Spinal cord (tissue), 10 donors: ENCODE data around the gene TRIM7. TPM values are rescaled to one million over a fixed set of nuclear protein-coding genes. Genes with fewer than 3 reads are reported as not detected.

Source experiments
- DNase-seq, 6 donors: peaks; one replicate each; pipeline versions ENCODE4 v3.0.0 to v3.0.0-alpha.2; 2013 to 2015; ENCODE audit warnings: low spot score in 6 of 6, low read depth in 4 of 6
- H3K27ac ChIP-seq: one replicate; pipeline ENCODE4 v1.5.1; 2013; ENCODE audit warnings: low read depth, low read length, control low read depth
- H3K27me3 ChIP-seq: one replicate; pipeline ENCODE4 v1.6.1; 2013; ENCODE audit warnings: low read length; ENCODE audit not compliant: control insufficient read depth, insufficient read depth
- H3K36me3 ChIP-seq: one replicate; pipeline ENCODE4 v1.6.1; 2013; ENCODE audit warnings: low read length; ENCODE audit not compliant: control insufficient read depth, insufficient read depth
- H3K4me1 ChIP-seq: one replicate; pipeline ENCODE4 v1.6.1; 2013; ENCODE audit warnings: low read length; ENCODE audit not compliant: control insufficient read depth, insufficient read depth
- H3K4me3 ChIP-seq: one replicate; pipeline ENCODE4 v1.5.1; 2013; ENCODE audit warnings: low read depth, low read length, control low read depth
- H3K9me3 ChIP-seq: one replicate; pipeline ENCODE4 v1.6.1; 2013; ENCODE audit warnings: low read length; ENCODE audit not compliant: control insufficient read depth, insufficient read depth
- WGBS: methylation state at CpG from one replicate; pipeline ENCODE4 v1.1.5; 2013; ENCODE audit warnings: missing lambda C conversion rate; ENCODE audit not compliant: insufficient coverage; 5-methylcytosine and 5-hydroxymethylcytosine counted together
- polyA plus RNA-seq, 2 donors: library from polyadenylated mRNA; unstranded; fragments of 120-200 nt; gene quantifications; one replicate each; pipeline ENCODE4 v1.2.1, GENCODE V29; 2013; ENCODE audit not compliant: insufficient read length in 2 of 2
- total RNA-seq, 2 donors: library from RNA; depleted of rRNA in 1 of 2; stranded (reverse); fragments of 120-200 nt in 1 of 2; fragments of >200 nt in 1 of 2; gene quantifications; one replicate each; pipeline versions ENCODE4 v1.2.3 to v1.2.4, GENCODE V29; 2013 to 2014
- donor health status: healthy.

TRIM7 gene
- total and polyA plus RNA-seq, 4 donors: 1.8 to 7.3 (median 4.1) TPM

DNA sequence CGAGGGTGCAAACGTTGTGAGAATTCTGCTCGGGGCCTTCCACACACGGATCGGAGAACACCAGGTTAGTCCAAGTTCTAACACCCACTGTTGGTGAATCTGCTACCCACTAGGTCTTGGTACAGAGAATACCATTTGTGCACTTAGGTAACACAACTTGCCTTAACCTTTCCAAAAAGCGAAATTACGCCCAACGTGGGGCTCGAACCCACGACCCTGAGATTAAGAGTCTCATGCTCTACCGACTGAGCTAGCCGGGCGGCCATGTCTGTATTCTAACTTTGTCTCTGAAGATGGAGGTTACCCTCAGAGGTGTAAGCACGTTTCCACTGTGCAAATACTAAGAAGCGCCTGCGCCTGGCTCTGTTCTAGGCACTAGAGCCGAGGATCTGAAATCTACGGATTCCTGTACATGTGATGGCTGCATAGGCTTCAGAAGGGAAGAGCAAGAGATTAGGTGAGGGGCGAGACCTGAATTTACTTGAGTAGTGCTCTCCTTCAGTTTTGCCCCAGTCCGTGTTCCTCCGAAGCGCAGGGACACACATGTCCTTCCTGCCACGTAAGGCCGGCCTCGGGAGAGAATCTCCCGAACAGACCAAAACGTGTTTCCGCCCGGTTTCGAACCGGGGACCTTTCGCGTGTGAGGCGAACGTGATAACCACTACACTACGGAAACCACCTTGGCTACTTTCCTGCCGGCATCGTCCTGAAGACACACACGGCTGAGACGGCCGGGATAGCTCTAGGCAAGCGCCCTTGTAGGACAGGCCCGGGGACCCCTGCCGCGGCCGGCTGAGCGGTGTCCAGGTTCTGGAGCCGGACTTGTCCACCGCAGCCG, 17.0 kb upstream of the TRIM7 start:
- H3K27me3 ChIP-seq: peaks cover 24% of the 10 kb centered on the region
- H3K4me3 ChIP-seq: peak overlapping the region; percentile 96
- 2% methylated on average over 50 of the region's 50 CpGs for WGBS
- peaks cover 6% of the 10 kb centered on the region for H3K36me3 ChIP-seq
- H3K27ac ChIP-seq: peak overlapping the region; percentile 99
- H3K4me1 ChIP-seq: peaks cover 47% of the 10 kb centered on the region
- H3K9me3 ChIP-seq: no peaks in the 10 kb centered on the region
- DNase-seq: peak in 4 of 6 donors; percentile 87 to 98 (median 94)

GRCh38 chr5:181221105-181221791, 16.3 kb upstream of the TRIM7 start:
- DNase-seq: no peak
- Histone ChIP-seq H3K36me3 (no peaks in the 10 kb centered on the region), H3K27ac (peak overlapping the region; percentile 99), H3K4me3 (peak overlapping the region; percentile 96), H3K4me1 (peaks cover 54% of the 10 kb centered on the region), H3K9me3 (no peaks in the 10 kb centered on the region), H3K27me3 (peaks cover 28% of the 10 kb centered on the region)
- 33% methylated on average over 24 of the region's 27 CpGs for WGBS

DNA sequence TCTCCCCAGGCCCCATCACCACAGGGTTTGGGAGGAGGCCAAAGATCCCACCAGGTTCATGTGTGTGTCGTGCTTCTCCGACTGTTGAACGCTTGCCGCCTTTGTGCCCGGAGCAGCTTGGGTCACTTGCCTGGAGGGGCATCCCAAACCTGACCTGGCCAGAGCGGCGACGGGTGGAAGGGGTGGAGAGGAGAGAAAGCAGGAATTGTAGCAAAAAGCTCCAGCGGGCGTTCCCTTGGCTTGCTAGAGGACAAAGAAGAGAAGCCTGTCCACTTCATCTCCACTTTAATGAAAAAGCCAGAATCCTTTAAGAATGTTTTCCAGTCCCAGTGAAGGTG, 15.2 kb upstream of the TRIM7 start:
- no peak for DNase-seq
- WGBS: 68% methylated on average over 8 of the region's 10 CpGs
- H3K27ac ChIP-seq: no peak overlapping the region
- peaks cover 58% of the 10 kb centered on the region for H3K4me1 ChIP-seq
- H3K27me3 ChIP-seq: peaks cover 34% of the 10 kb centered on the region
- no peak overlapping the region for H3K4me3 ChIP-seq
- no peaks in the 10 kb centered on the region for H3K9me3 ChIP-seq
- no peaks in the 10 kb centered on the region for H3K36me3 ChIP-seq

DNA sequence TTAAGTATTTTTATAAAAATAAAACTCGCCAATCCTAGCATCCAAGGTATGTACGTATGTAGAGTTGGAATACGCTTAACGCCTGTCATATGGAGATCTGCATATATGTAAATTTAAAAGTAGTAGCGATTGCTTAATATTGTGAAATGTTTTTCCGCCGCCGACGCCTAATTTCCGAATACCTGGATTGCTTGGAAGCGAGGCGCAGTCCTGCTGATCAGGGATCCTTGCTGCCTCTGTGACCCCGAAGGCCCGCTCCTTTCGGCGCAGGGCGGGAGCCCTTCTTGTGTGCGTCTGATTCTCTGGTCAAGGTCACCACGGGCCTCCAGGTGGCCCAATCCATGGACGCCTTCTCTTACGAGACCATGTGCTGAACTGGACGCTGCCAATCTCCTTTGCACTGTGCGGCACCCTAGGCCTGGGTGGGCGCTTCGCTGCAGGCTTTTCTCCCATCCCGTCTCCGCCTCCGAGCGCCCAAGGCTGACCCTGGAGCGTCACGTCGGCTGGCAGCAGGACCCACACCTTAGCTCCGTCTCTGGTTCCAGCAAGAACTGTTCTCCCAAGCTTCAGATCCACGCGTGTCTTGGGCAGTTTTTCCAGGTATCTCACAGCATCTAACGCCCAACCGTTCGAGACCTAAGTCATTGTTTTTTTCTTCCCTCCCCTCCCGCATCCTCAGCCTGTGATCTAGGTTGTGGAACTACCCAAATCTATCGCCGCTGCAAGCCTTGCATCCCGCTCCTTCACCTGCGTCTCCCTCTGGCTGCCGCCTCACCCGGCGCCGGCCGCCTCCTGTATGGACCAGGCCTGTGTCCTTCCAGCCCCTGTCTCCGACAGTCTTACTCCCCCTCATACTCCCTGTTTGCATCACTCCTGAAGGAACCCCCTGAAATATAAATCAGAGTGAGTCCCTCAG, 14.5 kb upstream of the TRIM7 start:
- Histone ChIP-seq H3K27ac (no peak overlapping the region), H3K36me3 (no peaks in the 10 kb centered on the region), H3K4me3 (no peak overlapping the region), H3K9me3 (no peaks in the 10 kb centered on the region), H3K27me3 (peaks cover 38% of the 10 kb centered on the region), H3K4me1 (peaks cover 54% of the 10 kb centered on the region)
- WGBS: 28% methylated on average over 47 of the region's 49 CpGs
- no peak for DNase-seq

- peak overlapping the region; percentile 57 for H3K4me3 ChIP-seq
- 19% methylated on average over 6 of the region's 10 CpGs for WGBS
- H3K27ac ChIP-seq: peak overlapping the region; percentile 69
- H3K36me3 ChIP-seq: no peaks in the 10 kb centered on the region
- peak in 1 of 6 donors; percentile 37 for DNase-seq
- H3K4me1 ChIP-seq: peaks cover 46% of the 10 kb centered on the region
- peaks cover 46% of the 10 kb centered on the region for H3K27me3 ChIP-seq
- H3K9me3 ChIP-seq: no peaks in the 10 kb centered on the region
Measured at GRCh38 chr5:181218795-181219124, 13.8 kb upstream of the TRIM7 start.

DNA sequence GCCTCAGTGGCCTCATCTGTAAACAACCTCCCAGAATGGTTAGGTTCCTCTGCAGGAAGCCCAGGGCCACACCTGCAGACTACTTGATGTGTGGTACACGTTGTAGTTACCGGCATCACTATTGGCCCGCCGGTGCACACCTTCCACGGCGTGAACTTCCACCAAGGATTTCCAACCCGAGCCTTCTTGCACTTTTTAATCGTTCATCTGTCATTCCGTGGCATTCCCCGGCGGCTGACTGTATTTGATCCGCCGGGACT, 12.7 kb upstream of the TRIM7 start:
- DNase-seq: no peak
- Histone ChIP-seq H3K27ac (peak overlapping the region; percentile 57), H3K9me3 (no peaks in the 10 kb centered on the region), H3K4me3 (peak overlapping the region; percentile 57), H3K27me3 (peaks cover 53% of the 10 kb centered on the region), H3K36me3 (no peaks in the 10 kb centered on the region), H3K4me1 (peaks cover 45% of the 10 kb centered on the region)
- WGBS: 2% methylated on average over 11 of the region's 13 CpGs

GRCh38 chr5:181217111-181217802, 12.3 kb upstream of the TRIM7 start:
- peaks cover 53% of the 10 kb centered on the region for H3K27me3 ChIP-seq

DNA sequence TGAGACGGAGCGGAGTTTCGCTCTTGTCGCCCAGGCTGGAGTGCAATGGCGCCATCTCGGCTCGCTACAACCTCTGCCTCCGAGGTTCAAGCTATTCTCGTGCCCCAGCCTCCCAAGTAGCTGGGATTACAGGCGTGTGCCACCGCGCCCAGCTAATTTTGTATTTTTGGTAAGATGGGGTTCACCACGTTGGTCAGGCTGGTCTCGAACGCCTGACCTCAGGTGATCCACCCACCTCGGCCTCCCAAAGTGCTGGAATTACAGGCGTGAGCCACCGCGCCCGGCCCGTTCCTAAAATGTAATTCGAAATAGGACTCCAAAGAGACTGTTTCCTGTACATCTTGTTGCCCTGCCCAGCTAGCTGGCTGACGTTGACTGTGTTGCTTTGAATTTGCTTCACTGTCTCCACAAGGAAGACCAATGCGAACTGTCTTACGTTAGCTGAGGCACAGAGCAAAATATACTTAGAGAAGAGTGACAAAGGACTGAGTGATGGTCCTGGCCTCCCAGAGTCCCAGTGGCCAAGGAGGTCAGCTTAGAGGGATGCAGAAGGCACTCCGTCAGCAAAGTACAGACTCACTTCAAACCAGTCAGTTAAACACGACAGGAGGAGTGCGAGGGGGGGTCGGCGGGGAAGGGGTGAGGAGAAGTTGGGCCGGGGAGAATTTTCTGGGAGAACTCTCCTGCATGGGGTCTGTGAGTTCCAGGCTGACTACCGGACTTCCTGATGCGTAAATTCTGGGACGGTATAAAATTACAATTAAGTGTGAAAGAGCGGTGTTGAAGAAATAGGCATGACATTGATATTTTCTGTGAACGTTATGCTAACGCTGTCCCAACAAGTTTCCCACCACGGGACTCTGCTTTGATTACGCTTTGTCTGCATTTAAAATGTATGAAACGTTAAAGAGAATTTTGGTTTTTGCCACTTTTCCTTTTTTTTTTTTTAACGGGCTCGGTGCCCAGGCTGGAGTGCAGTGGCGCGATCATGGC, 11.3 kb upstream of the TRIM7 start:
- no peak overlapping the region for H3K27ac ChIP-seq
- no peaks in the 10 kb centered on the region for H3K36me3 ChIP-seq
- peak overlapping the region; percentile 57 for H3K4me3 ChIP-seq
- WGBS: 43% methylated on average over 35 of the region's 44 CpGs
- DNase-seq: no peak
- no peaks in the 10 kb centered on the region for H3K9me3 ChIP-seq
- H3K4me1 ChIP-seq: peaks cover 32% of the 10 kb centered on the region
- peaks cover 58% of the 10 kb centered on the region for H3K27me3 ChIP-seq

More at GRCh38 chr5:181217111-181217802, 12.3 kb upstream of the TRIM7 start:
- Histone ChIP-seq H3K4me3 (peak overlapping the region; percentile 57), H3K9me3 (no peaks in the 10 kb centered on the region), H3K27ac (peak overlapping the region; percentile 57), H3K36me3 (no peaks in the 10 kb centered on the region), H3K4me1 (peaks cover 41% of the 10 kb centered on the region)
- peak in 2 of 6 donors; percentile 58 to 72 for DNase-seq
- WGBS: under 1% methylated on average over 46 of the region's 46 CpGs
